Endodermal cell (in vitro differentiated cells): ENCODE results near the gene CCP110. TPM values are rescaled to one million over a fixed set of nuclear protein-coding genes. Genes with fewer than 3 reads are reported as not detected.

Source experiments
- DNase-seq: peaks from one replicate; pipeline ENCODE4 v3.0.0-alpha.2; 2017
- H3K27ac ChIP-seq: 2 replicates; pipeline ENCODE4 v1.5.1; 2013; ENCODE audit warnings: mild to moderate bottlenecking, low read depth, low read length, moderate library complexity
- H3K27me3 ChIP-seq: 2 replicates; pipeline ENCODE4 v1.6.1; 2013; ENCODE audit warnings: mild to moderate bottlenecking, low read length, moderate library complexity; ENCODE audit not compliant: insufficient read depth, control insufficient read depth, poor library complexity, severe bottlenecking
- H3K36me3 ChIP-seq: 2 replicates; pipeline ENCODE4 v1.7.0; 2013; ENCODE audit warnings: mild to moderate bottlenecking, low read length, moderate library complexity; ENCODE audit not compliant: control insufficient read depth, insufficient read depth
- H3K4me1 ChIP-seq: one replicate; pipeline ENCODE4 v1.7.0; 2013; ENCODE audit warnings: low read length; ENCODE audit not compliant: control insufficient read depth, insufficient read depth
- H3K4me3 ChIP-seq: 2 replicates; pipeline ENCODE4 v1.5.1; 2013; ENCODE audit warnings: mild to moderate bottlenecking, low read length, moderate library complexity
- H3K9ac ChIP-seq: 2 replicates; pipeline ENCODE4 v1.6.1; 2013; ENCODE audit warnings: mild to moderate bottlenecking, low read length, moderate library complexity; ENCODE audit not compliant: poor library complexity, severe bottlenecking; ENCODE audit errors: extremely low read depth
- H3K9me3 ChIP-seq: 2 replicates; pipeline ENCODE4 v1.6.1; 2013; ENCODE audit warnings: mild to moderate bottlenecking, low read length, moderate library complexity; ENCODE audit not compliant: control insufficient read depth
- H3K27ac Mint-ChIP-seq: 2 replicates; pipeline ENCODE4 v1.8.0; 2020; ENCODE audit warnings: mixed read lengths
- H3K27me3 Mint-ChIP-seq: 2 replicates; pipeline ENCODE4 v1.8.0; 2021; ENCODE audit warnings: mild to moderate bottlenecking, mixed read lengths; ENCODE audit not compliant: insufficient read depth
- H3K36me3 Mint-ChIP-seq: 2 replicates; pipeline ENCODE4 v1.8.0; 2020; ENCODE audit warnings: low read depth, mixed read lengths
- H3K4me1 Mint-ChIP-seq: 2 replicates; pipeline ENCODE4 v1.8.0; 2020; ENCODE audit warnings: mixed read lengths
- H3K4me3 Mint-ChIP-seq: 2 replicates; pipeline ENCODE4 v1.8.0; 2020; ENCODE audit warnings: mild to moderate bottlenecking, moderate library complexity, mixed read lengths
- H3K9me3 Mint-ChIP-seq: 2 replicates; pipeline ENCODE4 v1.8.0; 2020; ENCODE audit warnings: mild to moderate bottlenecking, mixed read lengths
- CTCF ChIP-seq: fragments of 200-600 bp; sonication (generic); conservative IDR thresholded peaks from 2 replicates; pipeline ENCODE4 v1.5.0; 2021; ENCODE audit warnings: antibody characterized with exemption, mild to moderate bottlenecking
- WGBS, 2 experiments: methylation state at CpG; one replicate each; pipeline versions ENCODE4 v1.1.5 to v1.1.7; 2013; ENCODE audit warnings: missing lambda C conversion rate in 2 of 2, mixed read lengths in 1 of 2; ENCODE audit not compliant: insufficient coverage in 1 of 2, insufficient read length in 1 of 2; 5-methylcytosine and 5-hydroxymethylcytosine counted together
- total RNA-seq, 2 donors: library from RNA; stranded (reverse); fragmentation: NEBNext Ultra II Directional in 1 of 2; extraction: Animal tissue kit (Norgen Biotek cat#: 25700) in 1 of 2; gene quantifications; 2 replicates in 1 of 2; 3 replicates in 1 of 2; pipeline ENCODE4 v1.2.1, GENCODE V29; 2021

Gene CCP110
- total RNA-seq, 2 donors from 2014 or later, result 16.5 to 24.0 TPM

GRCh38 chr16:19515757-19516156 lies 8.0 kb upstream of the CCP110 start:
- Mint-ChIP-seq H3K27me3 (no peaks in the 10 kb centered on the region), H3K4me3 (no peak overlapping the region), H3K9me3 (peaks cover 2% of the 10 kb centered on the region), H3K36me3 (peaks cover 59% of the 10 kb centered on the region), H3K27ac (no peak overlapping the region), H3K4me1 (peaks cover 5% of the 10 kb centered on the region)
- H3K4me1 ChIP-seq, result no peaks in the 10 kb centered on the region
- no peaks in the 10 kb centered on the region for H3K9me3 ChIP-seq
- DNase-seq, result no peak
- no peak for TF ChIP-seq CTCF
- H3K9ac ChIP-seq, result no peak overlapping the region
- WGBS, 2 experiments, result 90 to 100% methylated on average over 1 to 2 of the region's 2 CpGs
- no peak overlapping the region for H3K27ac ChIP-seq
- H3K27me3 ChIP-seq, result no peaks in the 10 kb centered on the region
- no peak overlapping the region for H3K4me3 ChIP-seq
- peaks cover 73% of the 10 kb centered on the region for H3K36me3 ChIP-seq

GRCh38 chr16:19517424-19518089 lies 6.2 kb upstream of the CCP110 start:
- Mint-ChIP-seq H3K4me1 (peaks cover 16% of the 10 kb centered on the region), H3K36me3 (peaks cover 44% of the 10 kb centered on the region), H3K27me3 (no peaks in the 10 kb centered on the region), H3K9me3 (peaks cover 2% of the 10 kb centered on the region), H3K4me3 (no peak overlapping the region), H3K27ac (no peak overlapping the region)
- 94 to 100% methylated on average over 2 to 8 of the region's 8 CpGs for WGBS, 2 experiments
- H3K9me3 ChIP-seq, result no peaks in the 10 kb centered on the region
- no peaks in the 10 kb centered on the region for H3K27me3 ChIP-seq
- no peak for DNase-seq
- no peak for TF ChIP-seq CTCF
- no peak overlapping the region for H3K9ac ChIP-seq
- no peak overlapping the region for H3K4me3 ChIP-seq
- no peaks in the 10 kb centered on the region for H3K4me1 ChIP-seq
- peaks cover 55% of the 10 kb centered on the region for H3K36me3 ChIP-seq
- H3K27ac ChIP-seq, result no peak overlapping the region

DNA sequence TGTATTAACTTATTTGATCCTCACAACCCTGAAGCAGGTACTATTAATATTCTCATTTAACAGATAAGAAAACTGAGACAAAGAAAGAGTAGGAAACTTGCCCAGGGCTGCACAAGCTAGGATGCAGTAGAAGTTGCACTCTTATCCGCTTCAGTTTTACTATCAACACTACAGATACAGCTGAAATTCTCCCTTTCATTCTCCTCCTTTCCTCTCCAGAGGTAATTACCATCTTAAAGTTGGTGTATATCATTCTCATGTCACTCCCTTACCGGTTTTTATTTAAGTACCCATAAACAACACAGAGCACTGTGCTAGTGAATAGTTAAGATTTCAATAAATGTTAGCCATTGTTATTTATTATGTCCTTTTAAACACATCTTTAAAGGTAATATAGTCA lies 5.4 kb upstream of the CCP110 start:
- Mint-ChIP-seq H3K36me3 (peaks cover 36% of the 10 kb centered on the region), H3K4me1 (peaks cover 23% of the 10 kb centered on the region), H3K27ac (no peak overlapping the region), H3K9me3 (no peaks in the 10 kb centered on the region), H3K4me3 (no peak overlapping the region), H3K27me3 (no peaks in the 10 kb centered on the region)
- H3K27ac ChIP-seq, result no peak overlapping the region
- no peaks in the 10 kb centered on the region for H3K4me1 ChIP-seq
- no peaks in the 10 kb centered on the region for H3K27me3 ChIP-seq
- no peak for TF ChIP-seq CTCF
- WGBS, 2 experiments, result 88 to 100% methylated on average over 1 of the region's 2 CpGs
- no peak overlapping the region for H3K4me3 ChIP-seq
- H3K9ac ChIP-seq, result no peak overlapping the region
- no peak for DNase-seq
- no peaks in the 10 kb centered on the region for H3K9me3 ChIP-seq
- H3K36me3 ChIP-seq, result peaks cover 47% of the 10 kb centered on the region
